Inflammatory macrophage treated with lipopolysaccharide for 1 hour (primary cell): ENCODE measurements around the gene RSPH1.
A peak's percentile ranks its signal among the peaks of the same experiment; 100 is the strongest.

Experiments
- DNase-seq, 2 donors: peaks; one replicate each; pipeline ENCODE4 v3.0.0-alpha.2; 2020 to 2022

The RSPH1 gene

DNA sequence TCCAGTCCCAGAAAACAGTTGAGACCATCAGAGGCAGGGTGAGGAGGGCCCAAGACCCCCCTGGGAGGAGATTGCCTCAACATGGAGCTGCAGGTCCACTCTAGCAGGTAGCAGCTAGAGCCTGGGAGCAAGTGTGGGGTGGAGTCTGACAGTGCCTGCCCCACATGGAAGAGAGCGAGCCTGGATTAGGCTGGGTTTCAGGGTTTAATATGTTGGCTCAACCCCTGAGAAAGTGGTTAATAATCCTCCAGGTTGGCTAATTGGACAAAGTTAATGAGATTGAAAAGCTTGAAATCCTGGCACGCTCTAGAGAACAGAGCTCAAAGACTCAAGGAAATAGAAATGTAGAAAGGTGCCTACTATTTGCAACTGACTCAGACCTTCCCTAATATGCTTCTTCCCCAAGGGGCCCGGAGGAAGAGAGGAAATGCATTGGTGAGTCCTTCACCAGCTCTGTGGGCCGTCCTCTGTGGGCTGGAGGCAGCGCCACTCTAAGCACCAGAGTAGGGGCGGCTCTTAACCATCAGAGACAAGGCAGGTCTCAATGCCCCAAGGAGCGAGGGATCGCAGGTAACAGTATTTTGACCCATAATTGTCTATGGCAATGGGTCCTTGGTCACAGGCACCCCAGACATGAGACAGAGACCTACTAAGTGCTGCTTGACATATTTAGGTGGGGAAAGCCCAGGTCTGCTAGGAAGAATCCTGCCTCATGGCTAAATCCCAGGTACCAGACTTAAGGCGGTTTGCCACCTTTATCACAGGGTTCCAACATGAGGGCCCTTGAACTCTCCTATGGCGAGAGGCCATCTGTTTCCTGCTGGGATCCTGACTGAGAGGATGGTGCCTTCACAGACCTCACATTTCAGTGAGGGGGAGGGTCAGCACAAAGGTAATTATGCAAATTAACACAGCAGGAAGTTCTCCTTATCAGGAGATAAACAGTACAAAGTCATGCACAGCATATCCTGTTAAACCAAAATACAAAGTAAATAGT is 33.8 kb downstream of the RSPH1 start:
- DNase-seq = peak; percentile 16 to 29

DNA sequence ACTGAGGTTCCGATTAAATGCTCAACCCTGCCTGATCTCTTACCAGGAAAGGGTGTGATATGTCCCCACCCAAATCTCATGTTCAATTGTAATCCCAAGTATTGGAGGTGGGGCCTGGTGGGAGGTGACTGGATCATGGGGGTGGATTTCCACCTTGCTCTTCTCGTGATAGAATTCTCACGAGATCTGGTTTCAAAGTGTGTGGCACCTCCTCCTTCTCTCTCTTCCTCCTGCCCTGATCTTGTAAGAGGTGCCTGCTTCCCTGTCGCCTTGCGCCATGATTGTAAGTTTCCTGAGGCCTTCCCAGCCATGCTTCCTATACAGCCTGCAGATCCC is 34.9 kb downstream of the RSPH1 start:
- DNase-seq = no peak

DNA sequence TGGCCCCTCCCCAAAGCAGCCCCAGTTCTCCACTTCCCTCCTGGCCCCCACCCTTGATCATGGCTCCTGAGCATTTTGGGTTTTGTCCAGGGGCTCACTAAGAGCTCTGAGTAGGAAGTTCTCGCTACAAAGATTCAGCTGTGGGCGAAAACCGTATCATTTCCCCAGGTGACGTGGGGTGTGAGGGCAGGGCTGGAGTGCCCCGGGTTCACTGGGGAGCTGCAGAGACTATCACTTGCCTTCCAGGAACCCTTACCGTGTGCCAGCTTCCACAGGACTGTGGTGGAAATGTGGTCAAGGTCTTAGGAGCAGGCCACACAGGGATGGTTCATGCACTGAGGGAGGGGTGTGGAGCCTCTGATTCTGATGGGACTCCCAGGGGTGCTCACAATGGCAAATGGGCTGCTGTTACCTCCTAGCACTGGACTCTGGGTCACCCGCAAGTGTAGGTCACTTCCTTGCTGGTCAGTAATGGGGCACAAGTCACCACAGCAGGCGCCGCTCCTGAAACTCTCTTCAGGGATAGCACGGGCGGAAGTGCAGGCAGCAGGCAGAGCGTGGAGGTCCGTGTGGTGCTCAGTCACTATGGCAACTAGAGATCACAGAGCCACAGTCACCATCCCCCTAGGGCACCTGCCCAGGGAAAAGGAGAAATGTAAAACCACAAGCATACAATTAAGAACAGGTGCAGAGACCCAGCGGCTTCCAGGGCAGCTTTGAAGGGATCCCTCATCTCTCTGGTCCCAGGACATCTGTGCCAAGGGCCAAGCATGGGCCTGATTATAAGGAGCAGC is 35.4 kb downstream of the RSPH1 start:
- DNase-seq = no peak

DNA sequence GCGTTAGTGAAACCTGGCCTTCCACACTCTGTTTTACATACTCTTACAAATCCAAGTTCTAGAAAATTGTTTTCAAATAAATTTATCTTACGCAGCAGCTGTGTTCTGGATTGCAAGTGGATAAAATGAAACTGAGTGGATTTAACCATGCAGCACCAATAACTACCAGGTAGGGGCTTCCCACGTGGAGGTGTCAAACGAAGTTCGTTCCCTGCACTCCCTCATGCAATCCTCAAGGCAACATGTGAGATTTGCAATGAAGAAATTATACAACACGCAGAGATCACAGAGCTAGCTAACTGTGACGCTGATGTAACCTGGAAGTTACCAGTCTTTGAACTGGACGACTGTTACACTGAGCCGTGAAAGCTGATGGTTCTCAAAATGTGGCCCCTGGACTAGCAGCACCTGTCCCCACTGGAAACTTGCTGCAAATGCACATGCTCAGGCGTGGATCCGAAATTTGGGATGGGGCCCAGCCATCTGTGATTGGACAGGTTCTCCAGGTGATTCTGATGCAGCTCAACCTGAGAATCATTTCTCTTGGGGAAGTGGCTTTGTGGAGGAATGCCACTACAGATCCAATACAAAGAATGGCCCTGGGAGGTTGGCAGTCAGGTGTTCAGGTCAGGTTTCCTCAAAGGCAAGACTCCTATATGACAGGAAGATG is 36.3 kb downstream of the RSPH1 start:
- no peak for DNase-seq

DNA sequence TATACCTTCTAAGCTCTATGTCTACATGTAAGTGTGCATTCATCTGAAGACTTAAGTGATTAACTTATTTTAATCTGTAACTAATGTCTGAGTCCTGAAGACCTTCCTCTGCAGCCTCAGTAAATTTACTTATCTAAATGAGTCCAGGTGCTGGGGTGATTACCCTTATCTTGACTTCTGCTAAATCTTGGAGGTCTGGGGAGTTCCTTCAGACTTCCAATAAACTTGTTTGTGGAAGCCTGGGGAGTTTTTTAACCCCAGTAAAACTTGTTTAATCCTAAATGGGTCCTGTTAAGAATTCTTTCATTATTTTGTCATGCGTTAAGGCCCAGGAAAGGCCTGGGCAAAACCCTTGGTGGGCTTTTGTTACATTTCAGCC is 37.0 kb downstream of the RSPH1 start:
- DNase-seq = no peak

DNA sequence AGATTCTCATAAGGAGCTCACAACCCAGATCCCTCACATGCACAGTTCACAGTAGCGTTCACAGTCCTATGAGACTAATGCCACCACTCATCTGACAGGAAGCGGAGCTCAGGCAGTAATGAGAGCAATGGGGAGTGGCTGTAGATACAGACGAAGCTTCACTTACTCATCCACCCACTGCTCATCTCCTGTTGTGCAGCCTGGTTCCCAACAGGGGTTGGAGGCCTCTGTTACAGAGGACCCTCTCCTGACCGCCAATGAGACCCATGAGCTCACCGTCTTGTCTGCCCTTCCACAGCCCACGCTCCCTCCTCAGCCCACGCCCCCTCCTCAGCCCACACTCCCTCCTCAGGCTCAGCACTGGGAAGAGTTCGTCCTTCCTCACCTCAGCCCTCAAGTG is 39.6 kb downstream of the RSPH1 start:
- DNase-seq = peak; percentile 57 to 76

DNA sequence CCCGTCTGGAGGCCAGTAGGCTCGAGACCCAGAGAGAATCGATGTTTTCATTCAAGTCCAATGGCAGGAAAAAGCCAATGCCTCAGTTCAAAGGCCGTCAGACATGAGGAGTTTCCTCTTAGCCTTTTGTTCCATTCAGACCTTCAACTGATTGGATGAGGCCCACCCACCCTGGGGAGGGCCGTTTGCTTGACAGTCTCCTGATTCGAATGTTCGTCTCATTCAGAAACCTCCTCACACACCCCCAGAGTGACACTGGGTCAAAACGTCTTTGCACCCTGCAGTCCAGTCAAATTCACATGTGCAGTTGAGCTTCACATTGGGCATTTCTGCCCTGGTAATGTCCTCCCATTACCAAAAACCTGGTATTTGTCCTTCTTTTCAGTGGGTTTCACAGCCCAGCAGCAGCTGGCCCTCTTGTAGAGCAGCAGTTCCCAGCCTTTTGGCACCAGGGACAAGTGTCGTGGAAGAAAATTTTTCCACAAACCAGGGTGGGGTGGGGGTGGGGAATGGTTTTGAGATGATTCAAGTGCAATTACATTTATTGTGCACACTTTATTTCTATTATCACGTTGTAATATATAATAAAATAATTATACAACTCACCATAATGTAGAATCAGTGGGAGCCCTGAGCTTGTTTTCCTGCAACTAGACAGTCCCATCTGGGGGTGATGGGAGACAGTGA is 40.1 kb downstream of the RSPH1 start:
- no peak for DNase-seq

DNA sequence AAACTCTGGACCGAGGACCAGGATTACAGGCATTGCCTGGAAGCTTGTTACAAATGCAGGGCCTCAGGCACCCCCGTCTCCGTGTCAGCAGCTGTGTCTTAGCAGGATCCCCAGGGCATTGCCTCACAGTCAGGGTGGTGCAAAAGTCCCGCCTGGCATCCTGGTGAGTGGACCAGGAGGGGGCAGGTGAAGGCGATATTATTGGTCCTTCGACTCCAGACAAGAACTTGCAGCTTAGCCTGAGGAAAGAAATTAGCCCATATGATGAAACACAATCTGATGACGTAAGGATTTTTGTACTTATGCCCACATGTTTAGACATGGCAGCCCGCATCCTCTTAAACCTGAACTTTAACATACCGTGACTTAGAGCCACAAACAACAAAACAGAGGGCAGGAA is 40.8 kb downstream of the RSPH1 start:
- peak; percentile 30 to 40 for DNase-seq

DNA sequence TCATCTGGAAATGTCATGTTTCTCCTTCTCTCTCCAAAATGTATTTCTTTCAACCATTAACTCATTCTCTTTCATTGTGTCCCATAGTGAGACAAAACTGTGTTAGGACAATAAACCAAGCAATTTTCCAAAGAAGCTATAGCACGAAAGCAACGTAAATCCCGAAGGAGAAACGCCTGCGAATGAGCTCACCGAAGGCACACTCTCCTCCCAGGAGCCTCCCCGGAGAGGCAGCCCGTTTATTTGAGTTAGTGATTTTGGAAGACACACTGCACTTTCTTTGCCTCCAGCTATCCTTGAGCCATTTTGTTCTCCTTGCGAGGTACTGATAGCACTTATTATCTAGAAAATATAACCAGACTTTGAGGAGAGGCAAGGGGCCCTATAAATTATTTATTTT is 41.2 kb downstream of the RSPH1 start:
- no peak for DNase-seq

DNA sequence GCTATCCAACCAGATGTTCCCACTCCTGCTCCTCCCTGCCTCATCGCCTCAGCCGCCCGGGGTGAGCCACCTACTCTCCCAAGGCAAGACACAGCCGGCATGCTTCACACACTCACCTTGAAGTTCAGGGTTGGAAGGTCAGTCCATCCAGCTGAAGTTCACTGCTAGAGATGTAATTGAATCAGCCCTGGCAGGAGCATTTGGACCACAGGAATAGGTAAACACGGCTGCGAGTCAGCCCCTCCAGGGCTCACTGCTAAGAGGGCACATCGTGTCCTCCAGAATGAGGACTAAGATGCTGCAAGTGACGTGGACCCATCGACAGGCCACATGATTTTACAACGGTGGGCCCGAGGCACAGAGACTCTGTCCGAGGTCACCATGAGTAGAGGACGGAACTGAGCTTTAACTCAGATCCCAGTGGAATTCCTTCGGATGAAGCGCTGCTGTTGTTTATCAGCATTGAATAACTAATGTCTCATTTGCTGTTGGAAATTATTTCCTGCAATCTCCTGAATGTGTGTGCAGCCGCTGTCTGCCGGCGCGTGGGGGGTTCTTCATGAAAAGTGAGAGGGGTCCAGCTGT is 41.9 kb downstream of the RSPH1 start:
- no peak for DNase-seq

DNA sequence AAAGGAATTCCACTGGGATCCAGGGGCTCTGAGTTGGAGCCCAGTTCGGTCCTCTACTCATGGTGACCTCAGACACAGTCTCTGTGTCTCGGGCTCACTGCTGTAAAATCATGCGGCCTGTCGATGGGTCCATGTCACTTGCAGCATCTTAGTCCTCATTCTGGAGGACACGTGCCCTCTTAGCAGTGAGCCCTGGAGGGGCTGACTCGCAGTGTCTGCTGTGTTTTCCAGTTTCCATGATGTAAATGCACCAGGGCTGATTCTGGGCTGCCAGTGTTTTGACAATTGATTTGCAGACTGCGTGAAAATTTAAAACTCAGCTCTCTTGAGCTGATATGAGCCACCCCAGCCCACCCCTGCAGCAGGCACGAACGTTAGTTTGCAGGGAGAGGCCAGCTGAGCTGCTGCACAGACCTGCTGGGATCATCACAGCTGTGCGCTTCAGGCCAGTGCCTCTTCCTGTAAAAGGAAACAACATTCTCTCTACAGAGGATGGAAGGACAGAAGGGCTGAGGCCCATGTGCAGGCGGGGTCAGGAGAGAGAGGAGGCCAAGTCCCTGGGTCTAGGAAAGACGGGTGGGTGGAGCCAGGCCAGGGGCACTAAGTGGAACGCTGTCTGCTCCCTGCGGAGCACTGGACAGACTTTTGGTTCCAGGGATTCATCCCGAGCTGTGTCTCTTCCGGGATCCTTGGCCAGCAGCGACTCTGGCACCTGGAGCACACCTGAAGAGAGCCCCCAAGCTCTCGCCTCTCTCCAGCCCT is 42.6 kb downstream of the RSPH1 start:
- DNase-seq = no peak

DNA sequence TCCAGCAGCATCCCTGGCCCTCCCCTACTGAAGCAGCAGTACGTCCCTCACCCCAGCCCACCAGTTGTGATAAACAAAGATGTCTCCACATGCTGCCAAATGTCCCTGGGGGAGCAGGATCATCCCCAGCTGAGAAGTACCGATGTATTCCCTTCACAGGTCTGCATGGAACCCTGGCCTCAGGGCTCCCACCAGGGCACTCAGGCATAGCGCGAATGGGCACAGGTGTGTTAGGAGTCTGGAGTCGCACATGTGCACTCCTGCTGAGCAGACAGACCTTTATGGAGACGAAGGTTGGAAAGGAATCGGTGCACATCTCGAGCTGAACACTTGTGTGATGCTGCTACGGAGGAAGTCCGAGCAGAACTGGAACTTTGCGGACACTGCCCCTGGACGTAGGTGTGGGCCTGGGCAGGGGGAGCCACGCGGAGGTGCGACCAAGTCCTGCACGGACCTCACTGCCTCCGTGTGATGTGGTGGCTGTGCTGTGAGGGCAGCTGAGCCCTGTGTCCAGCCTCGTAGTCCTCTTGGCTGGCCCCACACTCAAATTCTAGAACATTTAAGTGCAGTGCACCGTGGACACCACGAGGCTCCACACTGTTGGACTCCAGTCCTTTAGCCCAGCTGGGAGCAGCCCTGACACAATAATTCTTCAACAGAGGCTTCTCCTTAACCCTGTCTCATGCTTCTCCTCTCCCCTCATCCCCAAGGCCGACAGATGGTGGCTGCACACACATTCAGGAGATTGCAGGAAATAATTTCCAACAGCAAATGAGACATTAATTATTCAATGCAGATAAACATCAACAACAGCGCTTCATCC is 43.4 kb downstream of the RSPH1 start:
- no peak for DNase-seq

DNA sequence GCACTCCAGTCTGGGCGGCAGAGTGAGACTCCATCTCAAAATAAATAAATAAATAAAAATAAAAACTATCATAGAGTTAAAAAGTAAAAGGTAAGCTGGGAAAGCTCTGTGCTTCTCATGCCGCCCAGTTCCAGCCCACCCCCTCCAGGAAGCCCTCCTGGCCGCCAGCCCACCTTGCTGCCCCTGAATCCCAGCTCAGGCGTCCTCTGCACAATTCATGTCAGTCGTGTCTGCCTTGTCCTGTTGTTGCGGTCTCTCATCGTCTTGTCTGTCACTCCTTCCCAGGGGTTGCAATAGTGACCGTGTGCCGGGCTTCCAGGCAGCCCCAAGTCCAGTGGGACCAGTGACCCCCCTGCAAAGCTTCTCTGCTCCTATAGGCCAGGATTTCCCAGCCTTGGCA is 44.1 kb downstream of the RSPH1 start:
- DNase-seq = no peak

DNA sequence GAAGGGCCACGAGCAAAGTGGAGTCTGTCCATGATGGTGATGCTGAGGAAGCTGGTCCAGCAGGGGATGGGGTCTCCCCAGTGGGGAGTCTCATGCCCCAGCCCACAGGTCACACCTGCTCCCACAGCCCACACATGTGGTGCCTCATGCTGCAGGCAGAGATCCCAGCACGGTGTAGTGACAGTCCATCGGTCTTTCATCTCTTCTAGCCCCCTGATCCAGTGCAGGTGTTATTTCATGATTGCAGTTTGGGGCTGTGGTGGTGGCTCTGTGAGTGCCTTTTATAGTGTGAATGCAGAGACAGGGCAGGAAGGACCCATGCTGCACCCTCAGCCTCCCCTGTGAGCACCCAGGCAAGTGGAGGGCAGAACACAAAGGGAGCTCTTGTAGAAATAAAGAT is 47.3 kb downstream of the RSPH1 start:
- DNase-seq = no peak

DNA sequence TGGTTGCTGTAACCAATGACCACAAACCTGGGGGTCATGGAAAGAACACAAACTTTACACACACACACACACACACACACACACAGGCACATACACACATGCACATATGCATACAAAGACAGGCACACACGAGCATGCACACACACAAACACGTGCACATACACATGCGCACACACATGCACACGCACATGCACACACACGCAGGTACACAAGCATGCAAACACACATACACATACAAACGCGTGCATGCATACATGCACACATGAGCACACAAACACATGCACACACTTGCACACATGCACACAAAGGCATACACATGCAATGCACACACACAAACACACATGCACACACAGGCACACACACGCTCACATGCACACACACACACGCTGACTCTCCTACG is 48.3 kb downstream of the RSPH1 start:
- no peak for DNase-seq

DNA sequence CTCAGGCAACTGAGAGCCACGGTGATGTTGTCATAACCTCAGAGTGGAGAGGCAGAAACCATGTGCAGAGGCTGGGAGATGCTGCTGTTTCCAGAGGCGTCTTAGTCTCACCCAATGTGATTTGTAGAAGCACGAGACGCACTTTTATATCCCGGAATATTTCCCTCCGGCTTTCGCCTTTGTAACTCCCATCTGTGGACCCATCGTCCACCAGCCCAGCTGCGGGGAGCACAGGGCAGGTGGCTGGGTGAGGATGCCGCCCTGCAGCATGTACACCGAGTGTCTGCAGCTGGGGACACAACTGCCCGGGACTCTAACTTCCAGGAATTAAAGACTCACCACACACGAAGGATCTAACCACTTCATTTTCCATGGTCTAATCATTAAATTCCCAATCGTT is 48.8 kb downstream of the RSPH1 start:
- DNase-seq = no peak

DNA sequence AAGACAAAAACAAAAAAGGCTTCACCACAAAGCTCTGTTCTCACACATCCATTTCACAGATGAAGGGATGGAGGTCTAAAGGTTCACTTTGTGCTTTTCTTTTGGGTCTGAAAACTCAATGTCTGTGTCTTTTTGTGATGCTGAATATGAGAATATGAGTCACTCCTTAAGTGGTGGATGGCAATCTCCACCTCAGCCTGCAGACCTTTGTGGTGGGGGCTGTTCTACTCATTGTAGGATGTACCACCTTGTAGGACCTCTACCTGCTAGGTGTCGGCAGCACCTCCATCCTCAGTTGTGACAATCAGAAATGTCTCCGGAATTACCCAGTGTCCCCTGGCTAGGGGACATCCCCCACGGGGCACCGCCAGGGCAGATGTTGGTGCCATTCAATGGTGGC is 49.5 kb downstream of the RSPH1 start:
- DNase-seq = no peak

DNA sequence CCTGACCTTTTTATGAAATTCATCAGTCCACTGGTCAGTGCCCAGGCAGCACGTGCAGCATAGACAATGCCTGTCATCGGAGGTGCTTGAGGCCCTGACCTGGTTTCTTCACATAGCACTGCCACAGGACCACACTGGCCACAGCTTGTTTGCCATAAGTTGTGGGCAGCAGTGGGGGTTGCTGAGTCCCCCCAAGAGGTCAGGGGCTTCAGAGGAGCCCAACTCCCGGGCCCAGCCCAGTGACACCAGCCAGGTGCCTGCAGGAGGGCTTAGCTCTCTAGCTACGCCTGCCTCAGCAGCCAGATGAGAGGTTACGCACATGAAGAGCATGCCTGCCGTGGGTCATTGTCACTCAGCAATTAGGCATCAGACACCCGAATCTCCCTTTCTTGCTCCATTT is 50.7 kb downstream of the RSPH1 start:
- DNase-seq = no peak

DNA sequence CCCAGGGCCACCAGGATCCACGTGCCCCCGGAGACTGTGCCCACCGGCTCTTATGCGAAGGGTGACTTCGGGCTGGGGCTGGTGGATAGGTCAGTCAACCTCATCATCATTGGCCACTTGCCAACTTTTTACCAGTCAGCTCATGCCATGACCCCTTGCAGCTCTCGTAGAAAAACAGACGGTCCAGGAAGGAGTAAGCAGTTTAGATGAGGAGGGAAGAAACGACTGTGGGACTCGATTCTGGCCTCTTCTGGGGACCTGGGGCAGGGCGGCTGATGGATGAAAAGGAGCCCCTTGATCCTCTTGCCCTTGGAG is 51.3 kb downstream of the RSPH1 start:
- DNase-seq = no peak

DNA sequence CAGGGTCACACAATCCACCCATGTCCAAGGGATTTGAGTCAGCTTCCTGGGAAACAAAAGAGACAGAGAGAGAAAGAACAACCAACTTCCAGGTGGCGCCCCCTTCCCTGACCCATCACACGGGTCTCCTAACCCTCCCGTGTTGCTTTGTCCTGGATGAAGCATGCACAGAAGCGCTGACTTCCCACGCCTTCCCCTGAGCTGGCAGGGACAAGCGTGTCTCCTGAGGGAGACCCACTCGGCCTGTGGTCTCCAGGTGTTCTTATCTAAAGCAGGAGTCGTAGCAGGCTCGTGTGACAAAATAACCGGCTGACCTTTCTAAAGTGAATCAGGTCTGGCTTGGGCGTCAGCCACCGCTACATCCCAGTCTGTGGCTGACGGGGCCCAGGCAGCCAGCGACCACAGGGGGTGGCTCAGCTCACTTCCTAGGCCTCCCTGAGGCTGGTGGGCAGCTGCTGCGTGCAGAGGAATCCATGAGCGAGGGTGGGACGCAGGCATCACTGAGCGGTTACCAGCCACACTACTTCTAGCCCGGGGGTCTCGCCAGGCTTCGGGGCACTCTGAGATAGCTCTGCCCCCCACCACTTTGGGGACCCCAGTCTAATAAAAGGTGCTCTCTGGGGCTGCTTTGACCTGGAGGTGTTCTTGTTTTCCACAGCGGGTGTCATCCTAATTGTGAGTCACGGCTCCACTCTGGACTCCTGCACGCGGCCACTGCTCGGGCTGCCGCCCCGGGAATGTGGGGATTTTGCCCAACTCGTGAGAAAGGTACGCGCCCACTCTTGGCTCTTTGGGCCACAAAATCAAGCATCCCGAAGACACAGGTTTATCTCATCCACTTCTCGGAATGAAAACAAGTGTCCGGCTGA is 51.9 kb downstream of the RSPH1 start:
- no peak for DNase-seq
